Measurements from ENCODE around the gene WTIP.

DNA sequence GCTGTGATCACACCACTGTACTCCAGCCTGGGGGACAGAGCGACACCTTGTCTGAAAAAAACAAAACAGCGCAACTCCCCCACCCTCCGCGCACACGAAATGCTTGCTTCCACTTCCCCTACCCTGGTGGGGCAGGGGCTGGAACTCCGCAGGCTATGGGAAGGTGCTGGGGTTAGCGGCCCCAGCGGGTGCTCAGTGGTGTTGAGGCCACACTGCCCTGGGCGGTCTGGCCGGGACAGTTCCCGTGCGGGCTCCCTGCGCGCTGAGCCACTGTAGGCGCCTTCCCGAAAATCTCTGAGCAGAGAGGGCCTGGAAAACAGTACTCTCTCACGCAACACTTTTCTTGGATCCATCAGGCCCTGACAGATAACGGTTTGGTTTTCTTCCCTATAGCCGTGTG is 1.1 kb upstream of the WTIP start:
- no peak for TF ChIP-seq SIN3A (IDR thresholded peaks at IDR 0.05; ENCODE audit: low read depth)
- TF ChIP-seq, protein P1, sequence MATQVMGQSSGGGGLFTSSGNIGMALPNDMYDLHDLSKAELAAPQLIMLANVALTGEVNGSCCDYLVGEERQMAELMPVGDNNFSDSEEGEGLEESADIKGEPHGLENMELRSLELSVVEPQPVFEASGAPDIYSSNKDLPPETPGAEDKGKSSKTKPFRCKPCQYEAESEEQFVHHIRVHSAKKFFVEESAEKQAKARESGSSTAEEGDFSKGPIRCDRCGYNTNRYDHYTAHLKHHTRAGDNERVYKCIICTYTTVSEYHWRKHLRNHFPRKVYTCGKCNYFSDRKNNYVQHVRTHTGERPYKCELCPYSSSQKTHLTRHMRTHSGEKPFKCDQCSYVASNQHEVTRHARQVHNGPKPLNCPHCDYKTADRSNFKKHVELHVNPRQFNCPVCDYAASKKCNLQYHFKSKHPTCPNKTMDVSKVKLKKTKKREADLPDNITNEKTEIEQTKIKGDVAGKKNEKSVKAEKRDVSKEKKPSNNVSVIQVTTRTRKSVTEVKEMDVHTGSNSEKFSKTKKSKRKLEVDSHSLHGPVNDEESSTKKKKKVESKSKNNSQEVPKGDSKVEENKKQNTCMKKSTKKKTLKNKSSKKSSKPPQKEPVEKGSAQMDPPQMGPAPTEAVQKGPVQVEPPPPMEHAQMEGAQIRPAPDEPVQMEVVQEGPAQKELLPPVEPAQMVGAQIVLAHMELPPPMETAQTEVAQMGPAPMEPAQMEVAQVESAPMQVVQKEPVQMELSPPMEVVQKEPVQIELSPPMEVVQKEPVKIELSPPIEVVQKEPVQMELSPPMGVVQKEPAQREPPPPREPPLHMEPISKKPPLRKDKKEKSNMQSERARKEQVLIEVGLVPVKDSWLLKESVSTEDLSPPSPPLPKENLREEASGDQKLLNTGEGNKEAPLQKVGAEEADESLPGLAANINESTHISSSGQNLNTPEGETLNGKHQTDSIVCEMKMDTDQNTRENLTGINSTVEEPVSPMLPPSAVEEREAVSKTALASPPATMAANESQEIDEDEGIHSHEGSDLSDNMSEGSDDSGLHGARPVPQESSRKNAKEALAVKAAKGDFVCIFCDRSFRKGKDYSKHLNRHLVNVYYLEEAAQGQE (IDR thresholded peaks at IDR 0.05; ENCODE audit: low read depth): no peak
- TF ChIP-seq, protein P2, sequence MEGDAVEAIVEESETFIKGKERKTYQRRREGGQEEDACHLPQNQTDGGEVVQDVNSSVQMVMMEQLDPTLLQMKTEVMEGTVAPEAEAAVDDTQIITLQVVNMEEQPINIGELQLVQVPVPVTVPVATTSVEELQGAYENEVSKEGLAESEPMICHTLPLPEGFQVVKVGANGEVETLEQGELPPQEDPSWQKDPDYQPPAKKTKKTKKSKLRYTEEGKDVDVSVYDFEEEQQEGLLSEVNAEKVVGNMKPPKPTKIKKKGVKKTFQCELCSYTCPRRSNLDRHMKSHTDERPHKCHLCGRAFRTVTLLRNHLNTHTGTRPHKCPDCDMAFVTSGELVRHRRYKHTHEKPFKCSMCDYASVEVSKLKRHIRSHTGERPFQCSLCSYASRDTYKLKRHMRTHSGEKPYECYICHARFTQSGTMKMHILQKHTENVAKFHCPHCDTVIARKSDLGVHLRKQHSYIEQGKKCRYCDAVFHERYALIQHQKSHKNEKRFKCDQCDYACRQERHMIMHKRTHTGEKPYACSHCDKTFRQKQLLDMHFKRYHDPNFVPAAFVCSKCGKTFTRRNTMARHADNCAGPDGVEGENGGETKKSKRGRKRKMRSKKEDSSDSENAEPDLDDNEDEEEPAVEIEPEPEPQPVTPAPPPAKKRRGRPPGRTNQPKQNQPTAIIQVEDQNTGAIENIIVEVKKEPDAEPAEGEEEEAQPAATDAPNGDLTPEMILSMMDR (IDR thresholded peaks at IDR 0.05 in 2 of 3, conservative IDR thresholded peaks at IDR 0.05 in 1 of 3; ENCODE audit: borderline replicate concordance in 1 of 3, insufficient read depth in 1 of 3, low read depth in 2 of 3, low read length in 2 of 3): no peak
- TF ChIP-seq EZH2phosphoT487 (IDR thresholded peaks at IDR 0.05; ENCODE audit: borderline replicate concordance): no peak
- TF ChIP-seq POLR2A (IDR thresholded peaks at IDR 0.05; ENCODE audit: borderline replicate concordance, extremely low read depth, insufficient read depth, insufficient read length): no peak
- no peak for TF ChIP-seq POLR2AphosphoS5 (IDR thresholded peaks at IDR 0.05; ENCODE audit: low read depth, low read length)
- TF ChIP-seq JUND (IDR thresholded peaks at IDR 0.05): no peak
- TF ChIP-seq, protein P3, sequence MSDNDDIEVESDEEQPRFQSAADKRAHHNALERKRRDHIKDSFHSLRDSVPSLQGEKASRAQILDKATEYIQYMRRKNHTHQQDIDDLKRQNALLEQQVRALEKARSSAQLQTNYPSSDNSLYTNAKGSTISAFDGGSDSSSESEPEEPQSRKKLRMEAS (IDR thresholded peaks at IDR 0.05): no peak
- no peak for TF ChIP-seq ZNF274 (IDR thresholded peaks at IDR 0.05; ENCODE audit: low read depth, low read length)
- no peak for TF ChIP-seq EZH2 (IDR thresholded peaks at IDR 0.05)
- no peak for TF ChIP-seq YY1 (IDR thresholded peaks at IDR 0.05; ENCODE audit: extremely low read depth, insufficient replicate concordance, low read depth, low read length)
- TF ChIP-seq RAD21 (IDR thresholded peaks at IDR 0.05; ENCODE audit: low read depth): no peak
- TF ChIP-seq, protein P4, sequence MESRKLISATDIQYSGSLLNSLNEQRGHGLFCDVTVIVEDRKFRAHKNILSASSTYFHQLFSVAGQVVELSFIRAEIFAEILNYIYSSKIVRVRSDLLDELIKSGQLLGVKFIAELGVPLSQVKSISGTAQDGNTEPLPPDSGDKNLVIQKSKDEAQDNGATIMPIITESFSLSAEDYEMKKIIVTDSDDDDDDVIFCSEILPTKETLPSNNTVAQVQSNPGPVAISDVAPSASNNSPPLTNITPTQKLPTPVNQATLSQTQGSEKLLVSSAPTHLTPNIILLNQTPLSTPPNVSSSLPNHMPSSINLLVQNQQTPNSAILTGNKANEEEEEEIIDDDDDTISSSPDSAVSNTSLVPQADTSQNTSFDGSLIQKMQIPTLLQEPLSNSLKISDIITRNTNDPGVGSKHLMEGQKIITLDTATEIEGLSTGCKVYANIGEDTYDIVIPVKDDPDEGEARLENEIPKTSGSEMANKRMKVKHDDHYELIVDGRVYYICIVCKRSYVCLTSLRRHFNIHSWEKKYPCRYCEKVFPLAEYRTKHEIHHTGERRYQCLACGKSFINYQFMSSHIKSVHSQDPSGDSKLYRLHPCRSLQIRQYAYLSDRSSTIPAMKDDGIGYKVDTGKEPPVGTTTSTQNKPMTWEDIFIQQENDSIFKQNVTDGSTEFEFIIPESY (IDR thresholded peaks at IDR 0.05; ENCODE audit: extremely low read depth, insufficient replicate concordance, low read length): no peak
- no peak for TF ChIP-seq SRF (IDR thresholded peaks at IDR 0.05; ENCODE audit: low read depth)

Measured in HCT116 (cell line).